CD4-positive, alpha-beta memory T cell (primary cell): Measurements from ENCODE around the gene SLC35G6. TPM values are rescaled to one million over a fixed set of nuclear protein-coding genes. Genes with fewer than 3 reads are reported as not detected.
"Not testable (repeated sequence)": the region's sequence is repeated elsewhere in the genome, so short reads cannot be mapped to it uniquely, and the experiment has no call there.

Experiments used
- CTCF ChIA-PET: fragments of 350-600 bp; sonication (Branson Sonifier 250); formaldehyde crosslinking; loops from one replicate; lab custom pipeline; 2021; ENCODE audit warnings: inconsistent platforms; ENCODE audit not compliant: partially characterized antibody; lab: Charles Lee
- POLR2A ChIA-PET: fragments of 350-600 bp; sonication (Branson Sonifier 250); formaldehyde crosslinking; loops from one replicate; lab custom pipeline; 2021; ENCODE audit not compliant: partially characterized antibody; lab: Charles Lee
- DNase-seq, 5 donors: peaks; one replicate each; pipeline versions ENCODE4 v3.0.0 to v3.0.0-alpha.2; 2020 to 2022; ENCODE audit warnings: mixed read lengths in 1 of 5
- H3K27ac ChIP-seq: one replicate; pipeline ENCODE4 v1.7.0; 2013; ENCODE audit warnings: low read depth, low read length
- H3K27me3 ChIP-seq: 2 replicates; pipeline ENCODE4 v1.7.0; 2013; ENCODE audit warnings: mild to moderate bottlenecking, low read length, moderate library complexity; ENCODE audit not compliant: insufficient read depth
- H3K36me3 ChIP-seq: 2 replicates; pipeline ENCODE4 v1.7.0; 2013; ENCODE audit warnings: mild to moderate bottlenecking, low read length, moderate library complexity; ENCODE audit not compliant: insufficient read depth
- H3K4me1 ChIP-seq: 2 replicates; pipeline ENCODE4 v1.7.0; 2013; ENCODE audit warnings: mild to moderate bottlenecking, low read length, moderate library complexity; ENCODE audit not compliant: insufficient read depth
- H3K4me3 ChIP-seq, 2 donors: one replicate each; pipeline ENCODE4 v1.7.0; 2013; ENCODE audit warnings: low read length in 2 of 2, mild to moderate bottlenecking in 1 of 2
- H3K9me3 ChIP-seq, 2 donors: one replicate each; pipeline ENCODE4 v1.7.0; 2013; ENCODE audit warnings: low read length in 2 of 2, control low read depth in 1 of 2; ENCODE audit not compliant: control insufficient read depth in 1 of 2
- H3K27ac Mint-ChIP-seq, 7 donors: one replicate each; pipeline ENCODE4 v1.8.0; 2020 to 2021; ENCODE audit warnings: mixed read lengths in 7 of 7, mild to moderate bottlenecking in 6 of 7, inconsistent platforms in 3 of 7, moderate library complexity in 3 of 7
- H3K27me3 Mint-ChIP-seq, 2 donors: one replicate each; pipeline ENCODE4 v1.8.0; 2020 to 2021; ENCODE audit warnings: mixed read lengths in 2 of 2
- H3K36me3 Mint-ChIP-seq, 2 donors: one replicate each; pipeline ENCODE4 v1.8.0; 2020 to 2021; ENCODE audit warnings: mixed read lengths in 2 of 2, inconsistent platforms in 1 of 2, mild to moderate bottlenecking in 1 of 2
- H3K4me1 Mint-ChIP-seq, 4 donors: one replicate each; pipeline ENCODE4 v1.8.0; 2020 to 2021; ENCODE audit warnings: mixed read lengths in 4 of 4, mild to moderate bottlenecking in 1 of 4
- H3K4me3 Mint-ChIP-seq, 8 donors: one replicate each; pipeline ENCODE4 v1.8.0; 2020 to 2021; ENCODE audit warnings: mixed read lengths in 8 of 8, mild to moderate bottlenecking in 7 of 8, moderate library complexity in 6 of 8, inconsistent platforms in 3 of 8
- H3K9me3 Mint-ChIP-seq, 8 donors: one replicate each; pipeline ENCODE4 v1.8.0; 2020 to 2021; ENCODE audit warnings: mixed read lengths in 8 of 8, mild to moderate bottlenecking in 5 of 8, inconsistent platforms in 3 of 8, moderate library complexity in 1 of 8
- intact Hi-C: fragments of 100-400 bp; cut with micrococcal nuclease; formaldehyde crosslinking; loops from one replicate; pipeline ENCODE4 v1.15.1; 2023
- polyA plus RNA-seq, 2 donors: library from polyadenylated mRNA; unstranded; fragments of 300-500 nt; fragmentation: Illumina TruSeq; gene quantifications; one replicate each; pipeline ENCODE4 v1.2.3, GENCODE V29; 2021
- total RNA-seq, 2 experiments: library from RNA; stranded (reverse); gene quantifications; one replicate each; pipeline ENCODE4 v1.2.3, GENCODE V29; 2021

SLC35G6 gene
- total and polyA plus RNA-seq, 4 experiments from 2014 or later, result not detected

GRCh38 chr17:7481842-7482741 lies 846 bp downstream of the SLC35G6 start:
- peak overlapping the region; percentile 99 to 100 (median 100) for H3K27ac Mint-ChIP-seq
- CTCF ChIA-PET, result interaction anchor here (0.9 to 3.4 kb wide), 4 partner anchors 25 to 244 kb away, joined by 3 to 23 read pairs (median 4); partner anchors contain the start of gene TMEM102
- intact Hi-C loops, DNase-seq, H3K9me3 Mint-ChIP-seq, H3K36me3 ChIP-seq, H3K27me3 Mint-ChIP-seq, H3K9me3 ChIP-seq, H3K4me3 ChIP-seq, H3K27me3 ChIP-seq: not testable (repeated sequence)
- peaks cover 48 to 89% (median 63%) of the 10 kb centered on the region in 4 donors for H3K4me1 Mint-ChIP-seq
- Histone ChIP-seq H3K4me1 (peaks cover 54% of the 10 kb centered on the region), H3K27ac (peak overlapping the region; percentile 99)
- H3K4me3 Mint-ChIP-seq, result peak overlapping the region in 7 of 8 donors; percentile 96 to 100 (median 98)
- H3K36me3 Mint-ChIP-seq, result peaks cover 0 to 39% of the 10 kb centered on the region in 2 donors
- POLR2A ChIA-PET, result interaction anchor here (0.7 to 13.8 kb wide), 9 partner anchors 20 to 153 kb away, joined by 3 to 398 read pairs (median 25); partner anchors contain the start of genes ACAP1, CHRNB1, FGF11 and PLSCR3

GRCh38 chr17:7482742-7483088 lies 1.5 kb downstream of the SLC35G6 start:
- H3K36me3 Mint-ChIP-seq, result peaks cover 0 to 45% of the 10 kb centered on the region in 2 donors
- H3K4me1 ChIP-seq, result peaks cover 54% of the 10 kb centered on the region
- H3K4me3 ChIP-seq, result peak overlapping the region; percentile 92 to 95
- H3K4me1 Mint-ChIP-seq, result peaks cover 48 to 89% (median 63%) of the 10 kb centered on the region in 4 donors
- intact Hi-C loops, H3K36me3 ChIP-seq, H3K27me3 Mint-ChIP-seq, DNase-seq, H3K9me3 Mint-ChIP-seq, H3K9me3 ChIP-seq, H3K27me3 ChIP-seq: not testable (repeated sequence)
- CTCF ChIA-PET, result interaction anchor here (1.2 kb wide), 1 partner anchor 127 kb away, joined by 3 read pairs; the partner anchor contains the start of gene TMEM95
- peak overlapping the region; percentile 99 for H3K27ac ChIP-seq
- H3K4me3 Mint-ChIP-seq, result peak overlapping the region; percentile 96 to 100 (median 98)
- POLR2A ChIA-PET, result interaction anchor here (1.3 to 13.8 kb wide), 12 partner anchors 20 to 204 kb away, joined by 4 to 398 read pairs (median 23); partner anchors contain the start of genes ACAP1, CHRNB1, FGF11 and FXR2
- peak overlapping the region; percentile 99 to 100 (median 100) for H3K27ac Mint-ChIP-seq

- Histone ChIP-seq H3K27ac (peak overlapping the region; percentile 99), H3K4me3 (peak overlapping the region; percentile 92 to 95), H3K36me3 (no peaks in the 10 kb centered on the region), H3K9me3 (no peaks in the 10 kb centered on the region), H3K4me1 (peaks cover 53% of the 10 kb centered on the region), H3K27me3 (no peaks in the 10 kb centered on the region)
- peak; percentile 96 to 98 (median 97) for DNase-seq
- POLR2A ChIA-PET, result interaction anchor here (0.7 to 13.8 kb wide), 47 partner anchors 8 to 707 kb away, joined by 3 to 398 read pairs (median 8); partner anchors contain the start of genes ACADVL, ACAP1, BORCS6 and CD68
- peak overlapping the region; percentile 96 to 100 (median 98) for H3K4me3 Mint-ChIP-seq
- intact Hi-C loops, result loop anchor here (1.0 to 2.0 kb wide), 11 partner anchors 28 to 268 kb away; partner anchors contain the start of genes ELP5, NEURL4, PHF23 and TMEM102
- peaks cover 0 to 9% (median 0%) of the 10 kb centered on the region in 8 donors for H3K9me3 Mint-ChIP-seq
- H3K27ac Mint-ChIP-seq, result peak overlapping the region; percentile 99 to 100 (median 100)
- H3K27me3 Mint-ChIP-seq, result no peaks in the 10 kb centered on the region
- H3K4me1 Mint-ChIP-seq, result peaks cover 43 to 85% (median 61%) of the 10 kb centered on the region in 4 donors
- CTCF ChIA-PET, result interaction anchor here (1.0 to 5.7 kb wide), 3 partner anchors 47 to 204 kb away, joined by 3 to 52 read pairs (median 3); partner anchors contain the start of genes TMEM102, TMEM95 and TP53
- peaks cover 0 to 42% of the 10 kb centered on the region in 2 donors for H3K36me3 Mint-ChIP-seq
Measured at GRCh38 chr17:7483255-7484066, 2.2 kb downstream of the SLC35G6 start.

GRCh38 chr17:7484067-7484918 lies 3.0 kb downstream of the SLC35G6 start, which contains the start of gene POLR2A:
Gene POLR2A (plus strand): TSS chr17:7484366.
- H3K27me3 ChIP-seq, result no peaks in the 10 kb centered on the region
- ChIA-PET POLR2A (interaction anchor here (0.6 to 13.8 kb wide), 52 partner anchors 8 to 706 kb away, joined by 3 to 398 read pairs (median 6); partner anchors contain the start of genes ACADVL, ACAP1, BORCS6 and CD68), CTCF (interaction anchor here (1.0 to 5.7 kb wide), 4 partner anchors 30 to 203 kb away, joined by 3 to 52 read pairs (median 7); partner anchors contain the start of genes TMEM102, TMEM95 and TP53)
- peaks cover 59% of the 10 kb centered on the region for H3K4me1 ChIP-seq
- DNase-seq, result peak; percentile 97 to 99 (median 99)
- peaks cover 47 to 89% (median 65%) of the 10 kb centered on the region in 4 donors for H3K4me1 Mint-ChIP-seq
- H3K27ac Mint-ChIP-seq, result peak within 1 kb of the TSS; percentile 99 to 100 (median 100)
- H3K27me3 Mint-ChIP-seq, result no peaks in the 10 kb centered on the region
- H3K9me3 Mint-ChIP-seq, result peaks cover 0 to 9% (median 0%) of the 10 kb centered on the region in 8 donors
- H3K4me3 Mint-ChIP-seq, result peak within 1 kb of the TSS; percentile 96 to 100 (median 98)
- H3K9me3 ChIP-seq, result no peaks in the 10 kb centered on the region
- intact Hi-C loops, result loop anchor here (1.0 to 2.0 kb wide), 11 partner anchors 29 to 269 kb away; partner anchors contain the start of genes ELP5, NEURL4, PHF23 and TMEM102
- H3K4me3 ChIP-seq, result peak within 1 kb of the TSS; percentile 92 to 95
- H3K36me3 Mint-ChIP-seq, result peaks cover 0 to 46% of the 10 kb centered on the region in 2 donors
- H3K27ac ChIP-seq, result peak within 1 kb of the TSS; percentile 99
- H3K36me3 ChIP-seq, result no peaks in the 10 kb centered on the region

- Histone ChIP-seq H3K9me3 (no peaks in the 10 kb centered on the region), H3K4me1 (peaks cover 61% of the 10 kb centered on the region), H3K27ac (peak overlapping the region; percentile 99), H3K27me3 (no peaks in the 10 kb centered on the region), H3K4me3 (peak overlapping the region; percentile 55 to 92), H3K36me3 (no peaks in the 10 kb centered on the region)
- peak in 1 of 5 donors; percentile 50 for DNase-seq
- no peaks in the 10 kb centered on the region for H3K27me3 Mint-ChIP-seq
- CTCF ChIA-PET, result interaction anchor here (0.7 to 5.7 kb wide), 6 partner anchors 9 to 130 kb away, joined by 3 to 52 read pairs (median 8); partner anchors contain the start of genes SENP3, TMEM102 and TMEM95
- H3K4me3 Mint-ChIP-seq, result peak overlapping the region; percentile 96 to 100 (median 98)
- H3K36me3 Mint-ChIP-seq, result peaks cover 0 to 44% of the 10 kb centered on the region in 2 donors
- POLR2A ChIA-PET, result interaction anchor here (0.6 to 13.8 kb wide), 45 partner anchors 7 to 705 kb away, joined by 3 to 398 read pairs (median 8); partner anchors contain the start of genes ACAP1, BORCS6, CD68 and CHRNB1
- peak overlapping the region; percentile 99 to 100 (median 100) for H3K27ac Mint-ChIP-seq
- intact Hi-C loops, result loop anchor here (1.0 to 2.0 kb wide), 11 partner anchors 30 to 270 kb away; partner anchors contain the start of genes ELP5, NEURL4, PHF23 and TMEM102
- peaks cover 52 to 92% (median 68%) of the 10 kb centered on the region in 4 donors for H3K4me1 Mint-ChIP-seq
- peaks cover 0 to 9% (median 0%) of the 10 kb centered on the region in 8 donors for H3K9me3 Mint-ChIP-seq
Measured at GRCh38 chr17:7484919-7485377, 3.7 kb downstream of the SLC35G6 start.
